Neural crest cell (in vitro differentiated cells): ENCODE measurements around the gene BRINP2. TPM values are rescaled to one million over a fixed set of nuclear protein-coding genes. Genes with fewer than 3 reads are reported as not detected.

Experiments
- DNase-seq: peaks from one replicate; pipeline ENCODE4 v3.0.0; 2021; ENCODE audit warnings: low read depth, mixed read lengths, low spot score
- H3K27ac Mint-ChIP-seq: one replicate; pipeline ENCODE4 v1.8.0; 2021; ENCODE audit warnings: mild to moderate bottlenecking, mixed read lengths; ENCODE audit not compliant: unreplicated experiment
- H3K27me3 Mint-ChIP-seq: 2 replicates; pipeline ENCODE4 v1.8.0; 2021; ENCODE audit warnings: low read depth, mild to moderate bottlenecking, mixed read lengths
- H3K36me3 Mint-ChIP-seq: 2 replicates; pipeline ENCODE4 v1.8.0; 2021; ENCODE audit warnings: low read depth, mild to moderate bottlenecking, mixed read lengths
- H3K4me1 Mint-ChIP-seq: 2 replicates; pipeline ENCODE4 v1.8.0; 2021; ENCODE audit warnings: mixed read lengths
- H3K4me3 Mint-ChIP-seq: one replicate; pipeline ENCODE4 v1.8.0; 2021; ENCODE audit warnings: mild to moderate bottlenecking, mixed read lengths
- H3K9me3 Mint-ChIP-seq: 2 replicates; pipeline ENCODE4 v1.8.0; 2021; ENCODE audit warnings: mixed read lengths
- CTCF ChIP-seq: fragments of 200-600 bp; sonication (generic); conservative IDR thresholded peaks from 2 replicates; pipeline ENCODE4 v1.5.0; 2021; ENCODE audit warnings: antibody characterized with exemption, mild to moderate bottlenecking
- total RNA-seq: library from RNA; stranded (reverse); gene quantifications from 2 replicates; pipeline ENCODE4 v1.2.1, GENCODE V29; 2021

BRINP2 gene
- total RNA-seq, 1 donor from 2014 or later, result 1.4 TPM

- Mint-ChIP-seq H3K27me3 (no peaks in the 10 kb centered on the region), H3K9me3 (peaks cover 6% of the 10 kb centered on the region), H3K27ac (no peak overlapping the region), H3K36me3 (peaks cover 2% of the 10 kb centered on the region), H3K4me3 (no peak overlapping the region), H3K4me1 (peaks cover 14% of the 10 kb centered on the region)
- no peak for TF ChIP-seq CTCF
- DNase-seq, result no peak
Observed at GRCh38 chr1:177246710-177247580, 76.2 kb downstream of the BRINP2 start.

- H3K36me3 Mint-ChIP-seq, result no peaks in the 10 kb centered on the region
- H3K4me1 Mint-ChIP-seq, result peaks cover 14% of the 10 kb centered on the region
- no peak for TF ChIP-seq CTCF
- no peak overlapping the region for H3K4me3 Mint-ChIP-seq
- H3K9me3 Mint-ChIP-seq, result peaks cover 2% of the 10 kb centered on the region
- H3K27me3 Mint-ChIP-seq, result no peaks in the 10 kb centered on the region
- no peak for DNase-seq
- H3K27ac Mint-ChIP-seq, result no peak overlapping the region
Observed at GRCh38 chr1:177247623-177248176, 76.9 kb downstream of the BRINP2 start.

- DNase-seq, result no peak
- H3K4me3 Mint-ChIP-seq, result no peak overlapping the region
- H3K27ac Mint-ChIP-seq, result no peak overlapping the region
- H3K36me3 Mint-ChIP-seq, result no peaks in the 10 kb centered on the region
- no peak for TF ChIP-seq CTCF
- no peaks in the 10 kb centered on the region for H3K27me3 Mint-ChIP-seq
- peaks cover 3% of the 10 kb centered on the region for H3K9me3 Mint-ChIP-seq
- H3K4me1 Mint-ChIP-seq, result peaks cover 14% of the 10 kb centered on the region
Observed at GRCh38 chr1:177248258-177248657, 77.5 kb downstream of the BRINP2 start.

- peaks cover 14% of the 10 kb centered on the region for H3K4me1 Mint-ChIP-seq
- TF ChIP-seq CTCF, result no peak
- H3K9me3 Mint-ChIP-seq, result peaks cover 3% of the 10 kb centered on the region
- H3K27me3 Mint-ChIP-seq, result no peaks in the 10 kb centered on the region
- DNase-seq, result no peak
- no peak overlapping the region for H3K4me3 Mint-ChIP-seq
- no peak overlapping the region for H3K27ac Mint-ChIP-seq
- no peaks in the 10 kb centered on the region for H3K36me3 Mint-ChIP-seq
Observed at GRCh38 chr1:177249231-177249630, 78.5 kb downstream of the BRINP2 start.

GRCh38 chr1:177252877-177253276 is 82.1 kb downstream of the BRINP2 start:
- H3K36me3 Mint-ChIP-seq, result no peaks in the 10 kb centered on the region
- no peak for TF ChIP-seq CTCF
- DNase-seq, result no peak

More at GRCh38 chr1:177252877-177253276, 82.1 kb downstream of the BRINP2 start:
- Mint-ChIP-seq H3K27ac (no peak overlapping the region), H3K4me3 (no peak overlapping the region), H3K4me1 (peaks cover 13% of the 10 kb centered on the region), H3K27me3 (no peaks in the 10 kb centered on the region), H3K9me3 (peaks cover 3% of the 10 kb centered on the region)
